IPS DF 6.9 (cell line): ENCODE measurements around the gene MAGEA3.
"Not testable (repeated sequence)": the region's sequence is repeated elsewhere in the genome, so short reads cannot be mapped to it uniquely, and the experiment has no call there.

Source experiments
- DNase-seq: peaks from one replicate; pipeline ENCODE4 v3.0.0-alpha.2; 2013; ENCODE audit warnings: low read depth, low spot score
- H3K27ac ChIP-seq: one replicate; pipeline ENCODE4 v1.5.1; 2013; ENCODE audit warnings: low read length, control low read depth
- H3K27me3 ChIP-seq: 2 replicates; pipeline ENCODE4 v1.6.1; 2013; ENCODE audit warnings: mild to moderate bottlenecking, low read length; ENCODE audit not compliant: control insufficient read depth, insufficient read depth
- H3K36me3 ChIP-seq: 2 replicates; pipeline ENCODE4 v1.6.1; 2013; ENCODE audit warnings: low read length; ENCODE audit not compliant: control insufficient read depth, insufficient read depth
- H3K4me1 ChIP-seq: 2 replicates; pipeline ENCODE4 v1.6.1; 2013; ENCODE audit warnings: low read length; ENCODE audit not compliant: control insufficient read depth, insufficient read depth
- H3K4me3 ChIP-seq: 2 replicates; pipeline ENCODE4 v1.5.1; 2013; ENCODE audit warnings: mild to moderate bottlenecking, low read length
- H3K9me3 ChIP-seq: 2 replicates; pipeline ENCODE4 v1.6.1; 2013; ENCODE audit warnings: low read length, inconsistent platforms; ENCODE audit not compliant: control insufficient read depth, insufficient read depth
- WGBS: extraction: QIAGEN DNeasy Blood & Tissue Kit; methylation state at CpG from one replicate; pipeline ENCODE4 v1.1.7; 2013; ENCODE audit warnings: mixed read lengths, missing lambda C conversion rate; ENCODE audit not compliant: insufficient read length, insufficient coverage; 5-methylcytosine and 5-hydroxymethylcytosine counted together

MAGEA3 gene

DNA sequence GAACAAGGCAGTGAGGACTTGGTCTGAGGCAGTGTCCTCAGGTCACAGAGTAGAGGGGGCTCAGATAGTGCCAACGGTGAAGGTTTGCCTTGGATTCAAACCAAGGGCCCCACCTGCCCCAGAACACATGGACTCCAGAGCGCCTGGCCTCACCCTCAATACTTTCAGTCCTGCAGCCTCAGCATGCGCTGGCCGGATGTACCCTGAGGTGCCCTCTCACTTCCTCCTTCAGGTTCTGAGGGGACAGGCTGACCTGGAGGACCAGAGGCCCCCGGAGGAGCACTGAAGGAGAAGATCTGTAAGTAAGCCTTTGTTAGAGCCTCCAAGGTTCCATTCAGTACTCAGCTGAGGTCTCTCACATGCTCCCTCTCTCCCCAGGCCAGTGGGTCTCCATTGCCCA lies 1.8 kb downstream of the MAGEA3 start:
- WGBS, result no CpG with 5 or more reads among the region's 5 CpGs
- not testable (repeated sequence) for H3K4me3 ChIP-seq, H3K9me3 ChIP-seq, H3K27me3 ChIP-seq, H3K4me1 ChIP-seq, H3K36me3 ChIP-seq, H3K27ac ChIP-seq, DNase-seq

DNA sequence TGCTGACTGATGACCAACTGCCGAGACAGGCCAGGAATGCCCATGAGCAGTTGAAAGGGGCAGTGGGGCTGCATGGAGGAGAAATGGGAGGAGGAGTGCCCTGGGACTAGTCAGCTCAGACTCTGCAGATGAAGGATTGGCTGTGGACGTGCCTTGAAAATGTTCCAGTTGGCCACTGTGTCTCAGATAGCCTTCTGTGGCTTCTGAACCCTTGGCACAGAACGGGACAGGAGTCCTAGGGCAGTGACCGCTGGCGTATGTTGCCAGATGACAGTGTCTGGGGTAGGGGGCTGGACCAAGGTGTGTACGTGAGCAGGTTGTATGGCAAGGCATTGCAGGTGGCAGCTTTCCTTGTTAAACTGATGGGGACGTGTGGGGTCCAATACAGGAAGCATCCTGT lies 7.9 kb downstream of the MAGEA3 start:
- not testable (repeated sequence) for H3K4me3 ChIP-seq, H3K4me1 ChIP-seq, H3K27me3 ChIP-seq, DNase-seq, H3K9me3 ChIP-seq, H3K27ac ChIP-seq, H3K36me3 ChIP-seq
- WGBS, result no CpG with 5 or more reads among the region's 7 CpGs

DNA sequence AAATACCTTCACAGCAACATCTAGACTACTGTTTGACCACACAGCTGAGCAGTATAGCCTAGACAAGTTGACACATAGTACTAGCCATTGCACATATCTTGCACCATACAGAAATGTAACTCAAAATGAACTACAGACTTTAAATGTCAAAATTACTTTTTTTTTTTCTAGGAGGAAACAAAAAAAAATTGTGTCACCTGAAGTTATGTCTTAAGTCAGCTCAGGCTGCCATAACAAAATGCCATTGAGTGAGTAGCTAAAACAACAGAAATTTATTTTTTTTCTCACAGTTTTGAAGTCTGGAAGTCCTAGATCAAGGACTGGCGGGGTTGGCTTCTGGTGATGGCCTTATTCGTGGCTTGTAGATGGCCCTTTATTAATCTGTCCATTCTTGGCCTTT lies 10.6 kb downstream of the MAGEA3 start, which contains the start of gene CSAG2:
TSS of gene CSAG2 (minus strand) at position 101 of the 400 bp plus-strand sequence. CDS start 161 bp downstream, outside the sequence.
- not testable (repeated sequence) for H3K9me3 ChIP-seq, H3K36me3 ChIP-seq, H3K4me3 ChIP-seq, DNase-seq, H3K27me3 ChIP-seq, H3K4me1 ChIP-seq, H3K27ac ChIP-seq
- WGBS, result no CpG with 5 or more reads among the region's 2 CpGs

DNA sequence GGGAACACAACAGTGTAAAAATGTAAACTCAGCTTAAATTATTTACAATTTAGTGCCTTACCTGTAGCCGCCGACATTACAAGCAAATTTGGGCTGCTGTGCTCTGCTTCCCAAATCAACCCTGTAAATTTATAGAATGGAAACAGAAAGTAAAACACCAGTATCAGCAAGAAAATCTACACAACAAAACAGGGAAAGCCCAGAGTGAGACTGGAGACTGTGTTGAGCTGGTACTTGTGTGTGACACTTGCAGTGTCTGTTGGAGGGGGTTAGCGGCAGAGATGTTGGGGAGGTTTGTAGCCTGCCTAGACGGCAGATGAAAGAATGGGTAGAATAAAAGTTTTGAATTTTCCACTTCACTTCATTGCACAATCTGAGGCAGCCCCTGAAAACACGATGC lies 14.6 kb downstream of the MAGEA3 start:
- H3K27me3 ChIP-seq, H3K27ac ChIP-seq, H3K9me3 ChIP-seq, H3K4me1 ChIP-seq, DNase-seq, H3K36me3 ChIP-seq, H3K4me3 ChIP-seq: not testable (repeated sequence)
- no CpG with 5 or more reads among the region's 5 CpGs for WGBS

GRCh38 chrX:152713815-152714787 lies 15.5 kb downstream of the MAGEA3 start, which contains the start of gene MAGEA2B:
MAGEA2B (plus strand) TSS chrX:152714628; CDS start chrX:152717107, 2,479 bp downstream.
- H3K36me3 ChIP-seq, H3K4me1 ChIP-seq, H3K4me3 ChIP-seq, H3K27me3 ChIP-seq, DNase-seq, H3K9me3 ChIP-seq, H3K27ac ChIP-seq: not testable (repeated sequence)
- WGBS, result no CpG with 5 or more reads among the region's 35 CpGs

GRCh38 chrX:152725409-152725808 lies 26.8 kb downstream of the MAGEA3 start:
- Histone ChIP-seq H3K27ac (no peak overlapping the region), H3K4me1 (no peaks in the 10 kb centered on the region), H3K27me3 (no peaks in the 10 kb centered on the region), H3K9me3 (no peaks in the 10 kb centered on the region), H3K4me3 (no peak overlapping the region), H3K36me3 (no peaks in the 10 kb centered on the region)
- no CpG with 5 or more reads among the region's 7 CpGs for WGBS
- DNase-seq, result no peak

DNA sequence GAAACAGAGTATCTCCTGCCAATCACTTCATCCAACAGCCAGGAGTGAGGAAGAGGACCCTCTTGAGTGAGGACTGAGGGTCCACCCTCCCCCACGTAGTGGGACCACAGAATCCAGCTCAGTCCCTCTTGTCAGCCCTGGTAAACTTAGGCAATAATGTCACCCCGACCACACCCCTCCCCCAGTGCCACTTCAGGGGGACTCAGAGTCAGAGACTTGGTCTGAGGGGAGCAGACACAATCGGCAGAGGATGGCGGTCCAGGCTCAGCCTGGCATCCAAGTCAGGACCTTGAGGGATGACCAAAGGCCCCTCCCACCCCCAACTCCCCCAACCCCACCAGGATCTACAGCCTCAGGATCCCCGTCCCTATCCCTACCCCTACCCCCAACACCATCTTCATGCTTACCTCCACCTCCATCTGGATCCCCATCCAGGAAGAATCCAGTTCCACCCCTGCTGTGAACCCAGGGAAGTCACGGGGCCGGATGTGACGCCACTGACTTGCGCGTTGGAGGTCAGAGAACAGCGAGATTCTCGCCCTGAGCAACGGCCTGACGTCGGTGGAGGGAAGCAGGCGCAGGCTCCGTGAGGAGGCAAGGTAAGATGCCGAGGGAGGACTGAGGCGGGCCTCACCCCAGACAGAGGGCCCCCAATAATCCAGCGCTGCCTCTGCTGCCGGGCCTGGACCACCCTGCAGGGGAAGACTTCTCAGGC lies 34.8 kb downstream of the MAGEA3 start, which contains the start of the genes CSAG1 and MAGEA12:
TSS of gene CSAG1 (minus strand) at position 461 of the 715 bp plus-strand sequence. CDS start 1,261 bp downstream, outside the sequence.
TSS of gene MAGEA12 (plus strand) at position 497 of the 715 bp plus-strand sequence. CDS start 2,405 bp downstream, outside the sequence.
- WGBS, result no CpG with 5 or more reads among the region's 21 CpGs
- H3K36me3 ChIP-seq, result no peaks in the 10 kb centered on the region
- H3K4me1 ChIP-seq, result no peaks in the 10 kb centered on the region
- H3K27me3 ChIP-seq, result no peaks in the 10 kb centered on the region
- no peaks in the 10 kb centered on the region for H3K9me3 ChIP-seq
- H3K4me3 ChIP-seq, result no peak within 1 kb of the TSS
- no peak within 1 kb of the TSS for H3K27ac ChIP-seq
- no peak for DNase-seq

DNA sequence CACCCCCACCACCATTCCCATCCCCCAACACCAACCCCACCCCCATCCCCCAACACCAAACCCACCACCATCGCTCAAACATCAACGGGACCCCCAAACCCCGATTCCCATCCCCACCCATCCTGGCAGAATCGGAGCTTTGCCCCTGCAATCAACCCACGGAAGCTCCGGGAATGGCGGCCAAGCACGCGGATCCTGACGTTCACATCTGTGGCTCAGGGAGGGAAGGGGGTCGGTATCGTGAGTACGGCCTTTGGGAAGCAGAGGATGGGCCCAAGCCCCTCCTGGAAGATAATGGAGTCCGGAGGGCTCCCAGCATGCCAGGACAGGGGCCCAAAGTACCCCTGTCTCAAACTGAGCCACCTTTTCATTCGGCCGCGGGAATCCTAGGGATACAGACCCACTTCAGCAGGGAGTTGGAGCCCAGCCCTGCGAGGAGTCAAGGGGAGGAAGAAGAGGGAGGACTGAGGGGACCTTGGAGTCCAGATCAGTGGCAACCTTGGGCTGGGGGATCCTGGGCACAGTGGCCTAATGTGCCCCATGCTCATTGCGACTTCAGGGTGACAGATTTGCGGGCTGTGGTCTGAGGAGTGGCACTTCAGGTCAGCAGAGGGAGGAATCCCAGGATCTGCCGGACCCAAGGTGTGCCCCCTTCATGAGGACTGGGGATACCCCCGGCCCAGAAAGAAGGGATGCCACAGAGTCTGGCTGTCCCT lies 35.7 kb downstream of the MAGEA3 start:
- not testable (repeated sequence) for H3K27me3 ChIP-seq, DNase-seq, H3K36me3 ChIP-seq, H3K4me1 ChIP-seq, H3K9me3 ChIP-seq, H3K4me3 ChIP-seq, H3K27ac ChIP-seq
- no CpG with 5 or more reads among the region's 22 CpGs for WGBS

GRCh38 chrX:152735101-152735500 lies 36.5 kb downstream of the MAGEA3 start:
- no CpG with 5 or more reads among the region's 2 CpGs for WGBS
- no peaks in the 10 kb centered on the region for H3K4me1 ChIP-seq
- H3K9me3 ChIP-seq, result no peaks in the 10 kb centered on the region
- no peaks in the 10 kb centered on the region for H3K36me3 ChIP-seq
- no peak for DNase-seq
- H3K4me3 ChIP-seq, result no peak overlapping the region
- H3K27me3 ChIP-seq, result no peaks in the 10 kb centered on the region
- no peak overlapping the region for H3K27ac ChIP-seq
